ENCODE results near the gene TJP1.

GRCh38 chr15:29672446-29672845 is 149.8 kb downstream of the TJP1 start:
- TF ChIP-seq GTF2F1 (IDR thresholded peaks at IDR 0.05; ENCODE audit: low read depth, low read length) (no peak), NFATC3 (IDR thresholded peaks at IDR 0.05) (no peak), POLR2A (conservative IDR thresholded peaks at IDR 0.05) (no peak), AFF1 (IDR thresholded peaks at IDR 0.05; ENCODE audit: low read depth in 1 of 2, partially characterized antibody in 2 of 2) (no peak), ZKSCAN8 (CRISPR knock-in tag; IDR thresholded peaks at IDR 0.05) (no peak), NRF1 (conservative IDR thresholded peaks at IDR 0.05 in 1 of 2, IDR thresholded peaks at IDR 0.05 in 1 of 2) (no peak), TCF7 (IDR thresholded peaks at IDR 0.05; ENCODE audit: borderline replicate concordance) (no peak), REST (IDR thresholded peaks at IDR 0.05; ENCODE audit: borderline replicate concordance) (no peak), REST (CRISPR knock-in tag; IDR thresholded peaks at IDR 0.05; ENCODE audit: low read depth) (no peak)
